Psoas muscle (tissue), 8 donors: ENCODE measurements around the gene ZNF638. TPM values are rescaled to one million over a fixed set of nuclear protein-coding genes. Genes with fewer than 3 reads are reported as not detected.

Source experiments
- ATAC-seq, 4 donors: fragments of 200-7000 bp; cut with Tn5 transposase; one replicate each; pipeline ENCODE4 v1.9.1; 2020; ENCODE audit warnings: moderate library complexity in 3 of 4, mild to moderate bottlenecking in 2 of 4
- DNase-seq, 2 donors: peaks; one replicate each; pipeline ENCODE4 v3.0.0-alpha.2; 2020
- H3K27ac ChIP-seq: fragments of 200-600 bp; one replicate; pipeline ENCODE4 v1.8.0; 2022
- H3K27me3 ChIP-seq, 3 donors: fragments of 200-600 bp in 1 of 3; one replicate each; pipeline versions ENCODE4 v1.6.1 to v1.8.0; 2013 to 2022; ENCODE audit warnings: low read length in 2 of 3, mild to moderate bottlenecking in 2 of 3, moderate library complexity in 1 of 3; ENCODE audit not compliant: insufficient read depth in 3 of 3
- H3K36me3 ChIP-seq, 2 donors: fragments of 200-600 bp in 1 of 2; one replicate each; pipeline versions ENCODE4 v1.6.1 to v1.8.0; 2013 to 2022; ENCODE audit warnings: low read depth in 1 of 2, mild to moderate bottlenecking in 1 of 2, moderate library complexity in 1 of 2; ENCODE audit not compliant: insufficient read depth in 1 of 2
- H3K4me1 ChIP-seq: fragments of 200-600 bp; one replicate; pipeline ENCODE4 v1.8.0; 2022
- H3K4me3 ChIP-seq: fragments of 200-600 bp; one replicate; pipeline ENCODE4 v1.8.0; 2022; ENCODE audit warnings: mild to moderate bottlenecking
- H3K9me3 ChIP-seq: fragments of 200-600 bp; one replicate; pipeline ENCODE4 v1.8.0; 2022
- WGBS, 3 donors: extraction: QIAGEN DNeasy Blood & Tissue Kit; methylation state at CpG; one replicate each; pipeline versions ENCODE4 v1.1.6 to v1.1.7; 2013; 5-methylcytosine and 5-hydroxymethylcytosine counted together
- intact Hi-C, 2 donors: fragments of 100-400 bp; cut with DNase I; formaldehyde crosslinking; loops; one replicate each; pipeline versions ENCODE4 v1.11.0 to v1.14.2; 2022
- polyA plus RNA-seq, 3 donors: library from polyadenylated mRNA; stranded (reverse); fragments of 200-250 nt; gene quantifications; one replicate each; pipeline ENCODE4 v1.2.3, GENCODE V29; 2013
- total RNA-seq, 4 donors: library from RNA; stranded (reverse); fragmentation: NEBNext Ultra II Directional in 2 of 4; extraction: Animal tissue kit (Norgen Biotek cat#: 25700) in 2 of 4; gene quantifications; one replicate each; pipeline versions ENCODE4 v1.2.1 to v1.2.4, GENCODE V29; 2021 to 2023
- TF ChIP-seq, protein P1 (sequence below): fragments of 200-600 bp; IDR thresholded peaks from one replicate; pipeline ENCODE4 v1.8.0; 2022; ENCODE audit warnings: antibody characterized with exemption
- donor health status: healthy with polysubstance abuse.
- donor health status: DM: no; HTN: no; CAD: no; lungs with moderate emphysema.
- donor health status: Bipolar disorder and iron deficiency.
- donor health status: healthy.
- donor health status: DM: yes; HTN: yes; CAD: no.
- donor health status: DM: no; HTN: no; CAD: no.
- donor health status: DM: no; HTN: no; CAD: no.
- donor health status: DM: yes; HTN: yes; CAD: no.

The ZNF638 gene
- total and polyA plus RNA-seq, 7 donors, result 50.5 to 73.6 (median 62.3) TPM

- Histone ChIP-seq H3K27ac (peak overlapping the region; percentile 90), H3K27me3 (no peaks in the 10 kb centered on the region), H3K4me3 (peak overlapping the region; percentile 75), H3K9me3 (no peaks in the 10 kb centered on the region), H3K4me1 (peaks cover 89% of the 10 kb centered on the region), H3K36me3 (no peaks in the 10 kb centered on the region)
- intact Hi-C loops, result no loop called here
- WGBS, 3 donors, result 0 to 1% (median 0%) methylated on average over 60 to 78 of the region's 78 CpGs
- DNase-seq (peak; percentile 60 to 86), ATAC-seq (peak; percentile 63 to 79 (median 76))
- TF ChIP-seq, protein P1, sequence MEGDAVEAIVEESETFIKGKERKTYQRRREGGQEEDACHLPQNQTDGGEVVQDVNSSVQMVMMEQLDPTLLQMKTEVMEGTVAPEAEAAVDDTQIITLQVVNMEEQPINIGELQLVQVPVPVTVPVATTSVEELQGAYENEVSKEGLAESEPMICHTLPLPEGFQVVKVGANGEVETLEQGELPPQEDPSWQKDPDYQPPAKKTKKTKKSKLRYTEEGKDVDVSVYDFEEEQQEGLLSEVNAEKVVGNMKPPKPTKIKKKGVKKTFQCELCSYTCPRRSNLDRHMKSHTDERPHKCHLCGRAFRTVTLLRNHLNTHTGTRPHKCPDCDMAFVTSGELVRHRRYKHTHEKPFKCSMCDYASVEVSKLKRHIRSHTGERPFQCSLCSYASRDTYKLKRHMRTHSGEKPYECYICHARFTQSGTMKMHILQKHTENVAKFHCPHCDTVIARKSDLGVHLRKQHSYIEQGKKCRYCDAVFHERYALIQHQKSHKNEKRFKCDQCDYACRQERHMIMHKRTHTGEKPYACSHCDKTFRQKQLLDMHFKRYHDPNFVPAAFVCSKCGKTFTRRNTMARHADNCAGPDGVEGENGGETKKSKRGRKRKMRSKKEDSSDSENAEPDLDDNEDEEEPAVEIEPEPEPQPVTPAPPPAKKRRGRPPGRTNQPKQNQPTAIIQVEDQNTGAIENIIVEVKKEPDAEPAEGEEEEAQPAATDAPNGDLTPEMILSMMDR, result no peak
These were observed 135.0 kb downstream of the ZNF638 start for GRCh38 chr2:71466301-71467179.

DNA sequence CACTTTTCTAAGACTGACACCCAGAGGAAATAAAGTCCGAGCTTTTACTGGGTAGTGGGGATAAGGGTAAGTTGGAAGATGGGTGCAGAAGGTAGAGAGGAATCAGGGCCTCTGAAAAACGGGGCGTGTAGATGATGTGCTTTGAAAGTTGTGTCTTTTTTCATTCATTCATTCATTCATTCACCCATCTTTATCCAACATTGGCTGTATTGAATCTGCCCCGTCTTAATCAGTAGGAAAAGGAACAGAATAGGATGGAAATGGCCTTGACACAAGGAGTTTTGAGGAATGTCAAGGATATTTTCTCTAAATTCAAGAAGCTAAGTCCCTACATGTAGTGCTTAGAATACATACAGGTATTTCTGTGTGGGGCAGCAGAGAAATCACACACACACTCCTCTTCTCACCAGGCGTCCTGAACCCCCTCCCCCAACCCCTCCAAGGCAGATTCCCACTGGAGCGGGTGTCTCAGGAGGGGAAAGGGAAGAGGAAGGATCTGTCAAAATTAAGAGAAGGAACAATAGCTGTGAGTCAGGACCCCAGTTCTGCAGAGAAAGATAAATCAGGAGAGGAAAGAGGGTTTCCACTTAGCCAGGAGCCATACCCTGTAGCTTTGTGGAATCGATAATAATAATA is 135.7 kb downstream of the ZNF638 start:
- no peaks in the 10 kb centered on the region for H3K27me3 ChIP-seq
- H3K9me3 ChIP-seq, result no peaks in the 10 kb centered on the region
- peaks cover 84% of the 10 kb centered on the region for H3K4me1 ChIP-seq
- no peak for ATAC-seq
- 22 to 29% (median 27%) methylated on average over 7 of the region's 7 CpGs for WGBS, 3 donors
- H3K27ac ChIP-seq, result peak overlapping the region; percentile 90
- peak overlapping the region; percentile 75 for H3K4me3 ChIP-seq
- DNase-seq, result no peak
- H3K36me3 ChIP-seq, result peaks cover 0 to 6% of the 10 kb centered on the region in 2 donors
- intact Hi-C loops, result no loop called here
- TF ChIP-seq, protein P1, result no peak

GRCh38 chr2:71468279-71469015 is 136.9 kb downstream of the ZNF638 start:
- H3K4me1 ChIP-seq, result peaks cover 82% of the 10 kb centered on the region
- WGBS, 3 donors, result 49 to 73% (median 59%) methylated on average over 11 of the region's 11 CpGs
- H3K27ac ChIP-seq, result peak overlapping the region; percentile 90
- H3K27me3 ChIP-seq, result no peaks in the 10 kb centered on the region
- ATAC-seq (no peak), DNase-seq (no peak)
- intact Hi-C loops, result no loop called here
- TF ChIP-seq, protein P1, result no peak
- no peaks in the 10 kb centered on the region for H3K9me3 ChIP-seq
- H3K4me3 ChIP-seq, result peak overlapping the region; percentile 75
- peaks cover 0 to 10% of the 10 kb centered on the region in 2 donors for H3K36me3 ChIP-seq

- H3K36me3 ChIP-seq, result peaks cover 0 to 10% of the 10 kb centered on the region in 2 donors
- DNase-seq (peak; percentile 44 to 82), ATAC-seq (peak; percentile 80 to 86 (median 81))
- no peaks in the 10 kb centered on the region for H3K27me3 ChIP-seq
- H3K9me3 ChIP-seq, result no peaks in the 10 kb centered on the region
- TF ChIP-seq, protein P1, result no peak
- intact Hi-C loops, result no loop called here
- 37 to 56% (median 47%) methylated on average over 8 of the region's 8 CpGs for WGBS, 3 donors
- H3K27ac ChIP-seq, result peak overlapping the region; percentile 90
- peak overlapping the region; percentile 75 for H3K4me3 ChIP-seq
- H3K4me1 ChIP-seq, result peaks cover 80% of the 10 kb centered on the region
These were observed 138.1 kb downstream of the ZNF638 start for GRCh38 chr2:71469403-71470398.
